Large intestine (tissue), 3 donors: ENCODE data around the gene ARFGAP3. TPM values are rescaled to one million over a fixed set of nuclear protein-coding genes. Genes with fewer than 3 reads are reported as not detected.

Source experiments
- DNase-seq, 2 donors: peaks; one replicate each; pipeline versions ENCODE4 v3.0.0 to v3.0.0-alpha.2; 2013
- H3K27ac ChIP-seq: one replicate; pipeline ENCODE4 v1.5.1; 2013; ENCODE audit warnings: low read length
- H3K27me3 ChIP-seq: 2 replicates; pipeline ENCODE4 v1.6.1; 2013; ENCODE audit warnings: low read length; ENCODE audit not compliant: control insufficient read depth, insufficient read depth
- H3K36me3 ChIP-seq: 2 replicates; pipeline ENCODE4 v1.6.1; 2013; ENCODE audit warnings: low read length; ENCODE audit not compliant: control insufficient read depth, insufficient read depth
- H3K4me1 ChIP-seq: one replicate; pipeline ENCODE4 v1.6.1; 2013; ENCODE audit warnings: low read length; ENCODE audit not compliant: control insufficient read depth, insufficient read depth
- H3K4me3 ChIP-seq: one replicate; pipeline ENCODE4 v1.5.1; 2013; ENCODE audit warnings: low read length
- H3K9me3 ChIP-seq: one replicate; pipeline ENCODE4 v1.6.1; 2013; ENCODE audit warnings: mild to moderate bottlenecking, low read depth, low read length, moderate library complexity; ENCODE audit not compliant: control insufficient read depth
- WGBS: methylation state at CpG from one replicate; pipeline ENCODE4 v1.1.5; 2013; ENCODE audit warnings: low lambda C conversion rate; ENCODE audit not compliant: insufficient coverage; 5-methylcytosine and 5-hydroxymethylcytosine counted together
- polyA plus RNA-seq: library from polyadenylated mRNA; unstranded; fragments of 120-200 nt; gene quantifications from one replicate; pipeline ENCODE4 v1.2.1, GENCODE V29; 2013

ARFGAP3 gene
- polyA plus RNA-seq, 1 donor = 70.8 TPM

- Histone ChIP-seq H3K27ac (no peak overlapping the region), H3K9me3 (no peaks in the 10 kb centered on the region), H3K4me3 (no peak overlapping the region), H3K27me3 (no peaks in the 10 kb centered on the region), H3K36me3 (peaks cover 43% of the 10 kb centered on the region), H3K4me1 (peaks cover 2% of the 10 kb centered on the region)
- no CpG with 5 or more reads among the region's 12 CpGs for WGBS
- DNase-seq = no peak
Measured at GRCh38 chr22:42796081-42796480, 61.0 kb downstream of the ARFGAP3 start.

GRCh38 chr22:42794551-42795510, 62.2 kb downstream of the ARFGAP3 start:
- no peak overlapping the region for H3K27ac ChIP-seq

GRCh38 chr22:42793848-42794405, 63.1 kb downstream of the ARFGAP3 start:
- H3K27ac ChIP-seq = no peak overlapping the region
- no CpG with 5 or more reads among the region's 15 CpGs for WGBS
- DNase-seq = no peak
- H3K4me3 ChIP-seq = no peak overlapping the region
- no peaks in the 10 kb centered on the region for H3K9me3 ChIP-seq
- peaks cover 29% of the 10 kb centered on the region for H3K36me3 ChIP-seq
- H3K27me3 ChIP-seq = no peaks in the 10 kb centered on the region
- peaks cover 2% of the 10 kb centered on the region for H3K4me1 ChIP-seq

More at GRCh38 chr22:42794551-42795510, 62.2 kb downstream of the ARFGAP3 start:
- H3K36me3 ChIP-seq = peaks cover 38% of the 10 kb centered on the region
- H3K9me3 ChIP-seq = no peaks in the 10 kb centered on the region
- 80% methylated on average over 1 of the region's 25 CpGs for WGBS
- H3K4me3 ChIP-seq = no peak overlapping the region
- H3K27me3 ChIP-seq = no peaks in the 10 kb centered on the region
- DNase-seq = no peak
- peaks cover 2% of the 10 kb centered on the region for H3K4me1 ChIP-seq

- WGBS = no CpG with 5 or more reads among the region's 25 CpGs
Measured at GRCh38 chr22:42792909-42793847, 63.9 kb downstream of the ARFGAP3 start.

GRCh38 chr22:42792453-42792908, 64.6 kb downstream of the ARFGAP3 start:
- Histone ChIP-seq H3K27me3 (no peaks in the 10 kb centered on the region), H3K9me3 (no peaks in the 10 kb centered on the region), H3K27ac (no peak overlapping the region), H3K4me1 (peaks cover 2% of the 10 kb centered on the region), H3K4me3 (no peak overlapping the region), H3K36me3 (peaks cover 18% of the 10 kb centered on the region)
- no peak for DNase-seq
- no CpG with 5 or more reads among the region's 13 CpGs for WGBS

More at GRCh38 chr22:42792909-42793847, 63.9 kb downstream of the ARFGAP3 start:
- H3K27ac ChIP-seq = no peak overlapping the region
- H3K36me3 ChIP-seq = peaks cover 25% of the 10 kb centered on the region
- no peak for DNase-seq
- H3K27me3 ChIP-seq = no peaks in the 10 kb centered on the region
- no peak overlapping the region for H3K4me3 ChIP-seq
- peaks cover 2% of the 10 kb centered on the region for H3K4me1 ChIP-seq
- H3K9me3 ChIP-seq = no peaks in the 10 kb centered on the region

- H3K4me1 ChIP-seq = peaks cover 2% of the 10 kb centered on the region
- peak in 1 of 2 donors; percentile 17 for DNase-seq
- peaks cover 12% of the 10 kb centered on the region for H3K36me3 ChIP-seq
- H3K4me3 ChIP-seq = no peak overlapping the region
- no peak overlapping the region for H3K27ac ChIP-seq
- WGBS = no CpG with 5 or more reads among the region's 20 CpGs
- H3K9me3 ChIP-seq = no peaks in the 10 kb centered on the region
- H3K27me3 ChIP-seq = no peaks in the 10 kb centered on the region
Measured at GRCh38 chr22:42791721-42792452, 65.2 kb downstream of the ARFGAP3 start.

GRCh38 chr22:42788466-42788865, 68.6 kb downstream of the ARFGAP3 start:
- no CpG with 5 or more reads among the region's 11 CpGs for WGBS
- H3K4me1 ChIP-seq = peaks cover 2% of the 10 kb centered on the region
- H3K27me3 ChIP-seq = no peaks in the 10 kb centered on the region
- H3K27ac ChIP-seq = no peak overlapping the region
- no peaks in the 10 kb centered on the region for H3K9me3 ChIP-seq
- H3K36me3 ChIP-seq = no peaks in the 10 kb centered on the region
- DNase-seq = no peak
- H3K4me3 ChIP-seq = no peak overlapping the region

- WGBS = no CpG with 5 or more reads among the region's 12 CpGs
- no peak for DNase-seq
Measured at GRCh38 chr22:42788021-42788420, 69.1 kb downstream of the ARFGAP3 start.

GRCh38 chr22:42787357-42787736, 69.7 kb downstream of the ARFGAP3 start:
- Histone ChIP-seq H3K4me1 (peaks cover 2% of the 10 kb centered on the region), H3K27ac (no peak overlapping the region), H3K4me3 (no peak overlapping the region), H3K9me3 (no peaks in the 10 kb centered on the region), H3K36me3 (no peaks in the 10 kb centered on the region), H3K27me3 (no peaks in the 10 kb centered on the region)
- no CpG with 5 or more reads among the region's 14 CpGs for WGBS
- no peak for DNase-seq

More at GRCh38 chr22:42788021-42788420, 69.1 kb downstream of the ARFGAP3 start:
- Histone ChIP-seq H3K9me3 (no peaks in the 10 kb centered on the region), H3K4me3 (no peak overlapping the region), H3K27me3 (no peaks in the 10 kb centered on the region), H3K27ac (no peak overlapping the region), H3K36me3 (no peaks in the 10 kb centered on the region), H3K4me1 (peaks cover 2% of the 10 kb centered on the region)
